HEK293 (cell line): ENCODE measurements around the gene CDK6.

Experiments
- ZFP3 ChIP-seq: fragments of 450-650 bp; formaldehyde crosslinking; IDR thresholded peaks from 2 replicates; pipeline ENCODE4 v1.5.1; 2016; ENCODE audit warnings: low read depth, missing biosample characterization, missing genetic modification characterization
- ZNF140 ChIP-seq: fragments of 450-650 bp; formaldehyde crosslinking; IDR thresholded peaks from 2 replicates; pipeline ENCODE4 v1.5.1; 2016; ENCODE audit warnings: missing biosample characterization, missing genetic modification characterization

GRCh38 chr7:92777993-92778392, 58.4 kb downstream of the CDK6 start:
- TF ChIP-seq ZFP3 (tag by site-specific recombination), result no peak
- no peak for TF ChIP-seq ZNF140
